Endothelial cell of umbilical vein (primary cell): Measurements from ENCODE around the gene SYCP2. TPM values are rescaled to one million over a fixed set of nuclear protein-coding genes. Genes with fewer than 3 reads are reported as not detected.

Source experiments
- BruUV-seq: library from RNA; stranded (reverse); fragments of 400-500 nt; replicated peaks from 2 replicates; lab custom pipeline; 2021; lab: Mats Ljungman, UMichigan
- CTCF ChIA-PET: fragments of 300-600, 350-600 bp; sonication (Branson Sonifier 250); formaldehyde crosslinking; loops from one replicate; lab custom pipeline; 2021; ENCODE audit warnings: antibody characterized with exemption, inconsistent platforms; lab: Charles Lee
- POLR2A ChIA-PET: fragments of 300-600, 350-600 bp; sonication (Branson Sonifier 250); formaldehyde crosslinking; loops from one replicate; lab custom pipeline; 2021; ENCODE audit warnings: antibody characterized with exemption, inconsistent platforms; lab: Charles Lee
- DNase-seq: peaks from one replicate; pipeline ENCODE4 v3.0.0-alpha.2; 2011; ENCODE audit warnings: low read depth, low spot score
- FAIRE-seq: peaks from 2 replicates; lab custom pipeline; 2011; peaks lifted over from hg19 to GRCh38; lab: Jason Lieb, UNC
- H2AFZ ChIP-seq: 2 replicates; pipeline ENCODE4 v1.6.0; 2012; ENCODE audit warnings: low read depth, low read length, control low read depth, inconsistent platforms
- H3K27ac ChIP-seq: 2 replicates; pipeline ENCODE4 v1.5.1; 2011; ENCODE audit warnings: low read depth, mild to moderate bottlenecking, control low read depth, low read length, moderate library complexity; ENCODE audit not compliant: insufficient read depth
- H3K27me3 ChIP-seq, 2 experiments: 2 replicates each; pipeline versions ENCODE4 v1.6.0 to v1.6.1; 2011; ENCODE audit warnings: low read length in 2 of 2, mixed read lengths in 1 of 2; ENCODE audit not compliant: control insufficient read depth in 2 of 2, insufficient read depth in 2 of 2
- H3K36me3 ChIP-seq, 2 experiments: 2 replicates in 1 of 2; 3 replicates in 1 of 2; pipeline ENCODE4 v1.5.1; 2011; ENCODE audit warnings: low read length in 2 of 2, mild to moderate bottlenecking in 1 of 2, moderate library complexity in 1 of 2; ENCODE audit not compliant: control insufficient read depth in 2 of 2, insufficient read depth in 2 of 2; ENCODE audit errors: extremely low read depth in 1 of 2
- H3K4me1 ChIP-seq: 3 replicates; pipeline ENCODE4 v1.5.1; 2011; ENCODE audit warnings: mild to moderate bottlenecking, low read length; ENCODE audit not compliant: control insufficient read depth, insufficient read depth; ENCODE audit errors: extremely low read depth
- H3K4me2 ChIP-seq: 2 replicates; pipeline ENCODE4 v1.6.1; 2011; ENCODE audit warnings: low read length, control low read depth, mixed read lengths; ENCODE audit not compliant: insufficient read depth
- H3K4me3 ChIP-seq, 3 experiments: fragments of 200-600 bp in 1 of 3; sonication (generic), shearing (Covaris generic) in 1 of 3; replicated peaks in 1 of 3; 2 replicates each; pipeline ENCODE4 v1.5.1; 2011 to 2016; ENCODE audit warnings: control low read depth in 3 of 3, low read length in 3 of 3, mild to moderate bottlenecking in 2 of 3, inconsistent platforms in 1 of 3, low read depth in 1 of 3, moderate library complexity in 1 of 3; ENCODE audit not compliant: insufficient read depth in 1 of 3
- H3K79me2 ChIP-seq: 2 replicates; pipeline ENCODE4 v1.6.0; 2012; ENCODE audit warnings: low read length, inconsistent platforms; ENCODE audit not compliant: control insufficient read depth, insufficient read depth
- H3K9ac ChIP-seq: replicated peaks from 2 replicates; pipeline ENCODE3; 2011; ENCODE audit warnings: low read length, control low read depth; ENCODE audit not compliant: insufficient read depth; ENCODE audit errors: extremely low read depth
- H3K9me1 ChIP-seq: replicated peaks from 3 replicates; pipeline ENCODE4 v1.6.0; 2011; ENCODE audit warnings: mild to moderate bottlenecking, low read length; ENCODE audit not compliant: control insufficient read depth, insufficient read depth; ENCODE audit errors: extremely low read depth
- H3K9me3 ChIP-seq: replicated peaks from 2 replicates; pipeline ENCODE4 v1.5.1; 2012; ENCODE audit warnings: low read length, inconsistent platforms; ENCODE audit not compliant: control insufficient read depth, insufficient read depth
- H4K20me1 ChIP-seq: replicated peaks from 2 replicates; pipeline ENCODE3; 2011; ENCODE audit warnings: mild to moderate bottlenecking, low read length; ENCODE audit not compliant: control insufficient read depth, insufficient read depth; ENCODE audit errors: extremely low read depth
- EZH2 ChIP-seq: IDR thresholded peaks from 2 replicates; pipeline ENCODE4 v1.6.1; 2012; ENCODE audit warnings: borderline replicate concordance, low read depth, mild to moderate bottlenecking, moderate library complexity, low read length, inconsistent platforms; ENCODE audit not compliant: severe bottlenecking
- FOS ChIP-seq: IDR thresholded peaks from 2 replicates; pipeline ENCODE4 v1.6.1; 2011; ENCODE audit warnings: mild to moderate bottlenecking, low read length, moderate library complexity, borderline replicate concordance; ENCODE audit not compliant: insufficient read depth
- GATA2 ChIP-seq: IDR thresholded peaks from 2 replicates; pipeline ENCODE4 v1.7.0; 2011; ENCODE audit warnings: low read depth, mild to moderate bottlenecking, moderate library complexity, mixed read lengths, low read length; ENCODE audit not compliant: insufficient read length, insufficient read depth
- JUN ChIP-seq: IDR thresholded peaks from 2 replicates; pipeline ENCODE4 v1.6.1; 2011; ENCODE audit warnings: borderline replicate concordance, low read depth; ENCODE audit not compliant: insufficient read length, insufficient read depth
- MYC ChIP-seq: IDR thresholded peaks from one replicate; pipeline ENCODE4 v1.6.1; 2011; ENCODE audit warnings: mild to moderate bottlenecking, low read depth, low read length
- POLR2A ChIP-seq: IDR thresholded peaks from 2 replicates; pipeline ENCODE4 v1.6.1; 2012; ENCODE audit warnings: low read depth, mild to moderate bottlenecking, control low read depth, low read length
- POLR2AphosphoS5 ChIP-seq: IDR thresholded peaks from 2 replicates; pipeline ENCODE4 v1.6.1; 2012; ENCODE audit warnings: low read depth, mild to moderate bottlenecking, control low read depth, low read length, moderate library complexity; ENCODE audit not compliant: insufficient read depth
- dilution Hi-C: fragments of 300-500 bp; cut with MboI; formaldehyde crosslinking; loops from one replicate; pipeline ENCODE4 v1.15.0; 2019; ENCODE audit warnings: low sequenced_read_pairs; ENCODE audit not compliant: extremely low pct_ligation_motif_present
- intact Hi-C: fragments of 100-400 bp; cut with micrococcal nuclease; formaldehyde crosslinking; loops from one replicate; pipeline ENCODE4 v1.10.0; 2022
- polyA plus RNA-seq, 4 experiments: library from polyadenylated mRNA; depleted of rRNA in 3 of 4; stranded (reverse) in 3 of 4; unstranded in 1 of 4; fragments of >200 nt; gene quantifications; 2 replicates each; pipeline versions ENCODE4 v1.2.1 to v1.2.3, GENCODE V29; 2011 to 2012; ENCODE audit warnings: missing spikeins in 1 of 4
- total RNA-seq: library from RNA; stranded (reverse); gene quantifications from 2 replicates; pipeline ENCODE4 v1.2.3, GENCODE V29; 2021
- TF ChIP-seq, protein P1 (sequence below), 2 donors: IDR thresholded peaks; 1 replicate in 1 of 2; 2 replicates in 1 of 2; pipeline ENCODE4 v1.5.1; 2011; ENCODE audit warnings: low read length in 2 of 2, mild to moderate bottlenecking in 2 of 2, moderate library complexity in 2 of 2, control low read depth in 1 of 2, inconsistent platforms in 1 of 2, low read depth in 1 of 2; ENCODE audit not compliant: insufficient read depth in 1 of 2; ENCODE audit errors: extremely low read depth in 1 of 2
- TF ChIP-seq, protein P2 (sequence below): IDR thresholded peaks from 2 replicates; pipeline ENCODE4 v1.6.1; 2011; ENCODE audit not compliant: insufficient read depth, insufficient read length

SYCP2 gene
- total and polyA plus RNA-seq, 2 donors (not counting 3 experiments of a cell fraction or from before 2014, with no cell fraction given) = 0.07 to 0.35 TPM

DNA sequence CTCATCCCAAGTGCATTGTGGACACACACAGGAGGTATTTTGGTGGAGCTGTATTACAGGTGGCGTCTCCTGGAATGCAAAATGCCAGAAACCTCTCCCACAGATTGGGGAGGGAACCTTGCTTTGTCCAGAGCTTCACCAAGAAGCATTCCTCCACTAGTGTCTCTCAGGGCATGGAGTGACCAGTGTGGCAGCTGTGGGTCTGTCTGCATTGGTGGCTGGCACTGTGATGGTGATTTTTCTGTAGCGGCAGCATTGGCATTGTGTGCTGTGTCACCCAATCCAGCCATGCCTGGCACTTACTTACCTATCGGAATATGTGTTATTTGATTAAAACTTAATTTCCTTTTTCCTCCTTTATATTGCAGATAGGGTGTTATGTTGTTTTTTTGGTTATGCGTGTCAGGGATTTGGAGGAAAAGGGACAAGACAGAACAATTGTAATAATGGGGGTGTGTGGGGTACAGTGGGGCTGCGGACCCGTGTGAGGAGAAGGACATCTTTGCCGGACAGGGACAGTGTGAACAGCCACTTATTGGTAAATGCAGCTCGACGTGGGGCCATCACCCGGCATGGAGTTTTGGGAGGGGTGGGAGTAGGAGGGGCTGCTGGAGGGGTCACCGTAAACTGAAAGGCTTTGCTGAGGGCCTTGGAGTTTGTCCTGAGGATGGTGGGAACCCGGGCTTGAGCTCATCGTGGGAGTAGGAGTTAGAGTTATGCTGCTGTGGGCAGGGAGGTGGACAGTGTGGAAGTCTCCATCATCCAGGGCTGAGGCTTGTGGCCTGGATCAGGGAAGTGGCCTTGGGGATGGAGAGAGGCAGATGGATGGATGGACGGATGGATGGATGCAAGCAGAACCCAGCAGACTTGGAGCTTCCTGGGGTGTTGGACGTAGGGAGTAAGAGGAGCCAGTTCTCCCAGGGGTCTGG lies 105.0 kb downstream of the SYCP2 start:
- no peaks in the 10 kb centered on the region for H3K36me3 ChIP-seq
- intact Hi-C loops = no loop called here
- no peaks in the 10 kb centered on the region for H3K79me2 ChIP-seq
- no peak overlapping the region for H3K4me2 ChIP-seq
- no peak overlapping the region for H3K4me3 ChIP-seq
- TF ChIP-seq POLR2AphosphoS5 (no peak), MYC (no peak), JUN (no peak)
- POLR2A ChIA-PET = no interaction called here
- FAIRE-seq = no peak
- no peaks in the 10 kb centered on the region for H4K20me1 ChIP-seq
- H3K9ac ChIP-seq = no peak overlapping the region
- no peak overlapping the region for H2AFZ ChIP-seq
- H3K27me3 ChIP-seq = no peaks in the 10 kb centered on the region
- DNase-seq = no peak
- CTCF ChIA-PET = no interaction called here
- H3K9me1 ChIP-seq = no peaks in the 10 kb centered on the region
- H3K4me1 ChIP-seq = no peaks in the 10 kb centered on the region
- no peaks in the 10 kb centered on the region for H3K9me3 ChIP-seq
- dilution Hi-C loops = no loop called here
- H3K27ac ChIP-seq = no peak overlapping the region
- no TSS peak for BruUV-seq

DNA sequence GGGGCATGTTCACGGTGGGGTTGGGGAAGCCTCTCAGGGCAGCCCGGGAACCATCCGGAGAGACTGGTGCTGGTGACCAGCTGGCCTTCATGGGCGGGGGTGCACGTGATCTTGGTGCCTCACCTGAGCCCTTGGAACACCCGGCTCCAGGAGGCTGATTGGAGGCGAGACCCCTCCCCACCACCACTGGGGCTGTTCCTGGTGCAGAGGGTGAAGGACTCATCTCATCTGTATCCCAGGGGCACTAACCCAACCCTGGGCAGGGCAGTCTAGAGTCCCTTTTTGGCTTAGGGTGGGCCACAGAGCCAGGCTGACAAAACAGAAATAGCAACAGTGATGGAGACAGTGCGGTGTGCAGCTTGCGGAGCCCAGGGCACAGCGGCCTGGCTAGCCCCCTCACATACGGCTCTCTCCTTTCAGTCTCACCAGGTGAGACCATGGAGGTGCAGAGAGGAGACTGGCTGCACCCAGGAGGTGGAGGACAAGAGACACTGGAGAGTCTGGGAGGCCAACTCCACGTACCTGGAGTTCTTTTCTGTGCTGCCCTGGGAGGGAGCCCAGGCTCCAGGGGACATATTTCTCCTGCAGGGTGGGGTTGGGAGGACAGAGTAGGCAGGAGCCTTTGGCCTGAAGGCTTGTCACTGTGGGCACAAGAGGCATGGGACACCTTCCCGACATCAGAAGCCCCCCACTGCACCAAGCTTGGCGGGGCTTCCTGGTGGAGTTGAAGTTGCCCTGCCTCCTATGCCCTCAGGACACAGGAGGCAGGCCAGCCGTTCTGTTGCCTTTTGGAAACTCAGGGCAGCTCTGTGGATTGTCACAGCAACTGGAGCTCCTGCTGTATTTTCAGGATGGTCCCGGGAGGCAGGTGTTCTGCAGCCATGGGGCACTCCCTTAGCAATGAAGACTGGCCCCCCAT lies 106.0 kb downstream of the SYCP2 start:
- H3K36me3 ChIP-seq = no peaks in the 10 kb centered on the region
- H2AFZ ChIP-seq = no peak overlapping the region
- ChIA-PET CTCF (no interaction called here), POLR2A (no interaction called here)
- H3K4me2 ChIP-seq = no peak overlapping the region
- BruUV-seq = no TSS peak
- no peak for DNase-seq
- H4K20me1 ChIP-seq = no peaks in the 10 kb centered on the region
- no peaks in the 10 kb centered on the region for H3K79me2 ChIP-seq
- dilution Hi-C loops (no loop called here), intact Hi-C loops (no loop called here)
- no peaks in the 10 kb centered on the region for H3K27me3 ChIP-seq
- no peaks in the 10 kb centered on the region for H3K9me1 ChIP-seq
- no peaks in the 10 kb centered on the region for H3K4me1 ChIP-seq
- H3K27ac ChIP-seq = no peak overlapping the region
- FAIRE-seq = no peak
- no peaks in the 10 kb centered on the region for H3K9me3 ChIP-seq
- no peak overlapping the region for H3K9ac ChIP-seq
- TF ChIP-seq FOS = no peak
- no peak for TF ChIP-seq POLR2A
- no peak for TF ChIP-seq GATA2
- TF ChIP-seq JUN = no peak
- TF ChIP-seq, protein P1, sequence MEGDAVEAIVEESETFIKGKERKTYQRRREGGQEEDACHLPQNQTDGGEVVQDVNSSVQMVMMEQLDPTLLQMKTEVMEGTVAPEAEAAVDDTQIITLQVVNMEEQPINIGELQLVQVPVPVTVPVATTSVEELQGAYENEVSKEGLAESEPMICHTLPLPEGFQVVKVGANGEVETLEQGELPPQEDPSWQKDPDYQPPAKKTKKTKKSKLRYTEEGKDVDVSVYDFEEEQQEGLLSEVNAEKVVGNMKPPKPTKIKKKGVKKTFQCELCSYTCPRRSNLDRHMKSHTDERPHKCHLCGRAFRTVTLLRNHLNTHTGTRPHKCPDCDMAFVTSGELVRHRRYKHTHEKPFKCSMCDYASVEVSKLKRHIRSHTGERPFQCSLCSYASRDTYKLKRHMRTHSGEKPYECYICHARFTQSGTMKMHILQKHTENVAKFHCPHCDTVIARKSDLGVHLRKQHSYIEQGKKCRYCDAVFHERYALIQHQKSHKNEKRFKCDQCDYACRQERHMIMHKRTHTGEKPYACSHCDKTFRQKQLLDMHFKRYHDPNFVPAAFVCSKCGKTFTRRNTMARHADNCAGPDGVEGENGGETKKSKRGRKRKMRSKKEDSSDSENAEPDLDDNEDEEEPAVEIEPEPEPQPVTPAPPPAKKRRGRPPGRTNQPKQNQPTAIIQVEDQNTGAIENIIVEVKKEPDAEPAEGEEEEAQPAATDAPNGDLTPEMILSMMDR (IDR thresholded peaks at IDR 0.05; ENCODE audit: extremely low read depth in 1 of 2, insufficient read depth in 1 of 2, low read depth in 1 of 2, low read length in 2 of 2) = no peak
- TF ChIP-seq POLR2AphosphoS5 = no peak
- TF ChIP-seq, protein P2, sequence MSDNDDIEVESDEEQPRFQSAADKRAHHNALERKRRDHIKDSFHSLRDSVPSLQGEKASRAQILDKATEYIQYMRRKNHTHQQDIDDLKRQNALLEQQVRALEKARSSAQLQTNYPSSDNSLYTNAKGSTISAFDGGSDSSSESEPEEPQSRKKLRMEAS = no peak
- no peak for TF ChIP-seq EZH2
- no peak for TF ChIP-seq MYC
- H3K4me3 ChIP-seq = no peak overlapping the region
